Nasal cavity respiratory epithelium epithelial cell of viscerocranial mucosa (primary cell): ENCODE results near the gene INTS6. TPM values are rescaled to one million over a fixed set of nuclear protein-coding genes. Genes with fewer than 3 reads are reported as not detected.

Experiments
- total RNA-seq: library from RNA; depleted of rRNA; stranded (reverse); fragments of >200 nt; gene quantifications from 2 replicates; pipeline ENCODE4 v1.2.3, GENCODE V29; 2014

Gene INTS6
- 79.6 and 110 TPM in 2 replicates for total RNA-seq

GRCh38 chr13:51452361-51453206, at the start of gene INTS6:
INTS6 (minus strand) TSS chr13:51453036; CDS start chr13:51452525, 511 bp downstream.

GRCh38 chr13:51339354-51339753, 113.5 kb downstream of the INTS6 start, which contains the start of gene SERPINE3:
SERPINE3 (plus strand) TSS chr13:51339691; CDS start chr13:51341092, 1,401 bp downstream.

Other genes starting within 250 kb of the INTS6 start
- under 0.01 TPM in 1 of 2 replicates, not detected in the other for gene FAM124A, start 230.6 kb downstream of the INTS6 start, total RNA-seq
- gene SERPINE3, start 113.3 kb downstream of the INTS6 start, total RNA-seq, result not detected in 2 replicates
- gene WDFY2, start 131.4 kb upstream of the INTS6 start, total RNA-seq, result 9.9 and 23.1 TPM in 2 replicates